ENCODE results near the gene CBX8. TPM values are rescaled to one million over a fixed set of nuclear protein-coding genes. Genes with fewer than 3 reads are reported as not detected.
A peak's percentile ranks its signal among the peaks of the same experiment; 100 is the strongest.

CBX8 gene
- total and polyA plus RNA-seq, 5 experiments from 2014 or later, result 0.13 to 2.4 (median 1.4) TPM

DNA sequence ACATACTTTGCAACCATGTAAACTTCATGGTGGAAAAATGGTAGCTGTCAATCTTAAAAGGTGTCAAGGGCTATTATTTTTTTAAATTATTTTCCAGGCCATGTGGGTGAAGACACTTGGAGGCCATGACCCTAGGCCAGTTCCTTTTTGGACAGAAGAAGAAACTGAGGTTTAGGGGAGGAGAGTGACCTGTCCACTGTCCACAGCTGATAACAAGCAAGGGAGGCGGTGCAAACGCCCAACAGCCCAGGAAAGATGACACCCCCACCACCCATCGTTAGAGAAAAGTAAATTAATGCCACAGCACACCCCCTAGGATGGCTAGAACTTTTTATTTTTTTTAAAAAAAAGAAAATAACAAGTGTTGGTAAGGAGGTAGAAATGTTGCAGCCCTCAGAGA is 46.9 kb downstream of the CBX8 start:
- ATAC-seq (no peak), DNase-seq (no peak)
- POLR2A ChIA-PET, result interaction anchor here (0.5 kb wide), 1 partner anchor 12 kb away, joined by 4 read pairs; no protein-coding TSS in a partner anchor
- Mint-ChIP-seq H3K4me1 (peaks cover 4 to 24% (median 20%) of the 10 kb centered on the region in 4 donors), H3K36me3 (no peaks in the 10 kb centered on the region), H3K27ac (no peak overlapping the region), H3K9me3 (no peaks in the 10 kb centered on the region), H3K27me3 (peaks cover 24 to 50% (median 44%) of the 10 kb centered on the region in 5 donors), H3K4me3 (no peak overlapping the region)

- Mint-ChIP-seq H3K9me3 (no peaks in the 10 kb centered on the region), H3K4me1 (peaks cover 4 to 24% (median 20%) of the 10 kb centered on the region in 4 donors), H3K4me3 (no peak overlapping the region), H3K36me3 (no peaks in the 10 kb centered on the region), H3K27me3 (peaks cover 24 to 46% (median 44%) of the 10 kb centered on the region in 5 donors), H3K27ac (no peak overlapping the region)
- no peak for ATAC-seq
- no peak for DNase-seq
- POLR2A ChIA-PET, result interaction anchor here (0.5 kb wide), 1 partner anchor 12 kb away, joined by 4 read pairs; no protein-coding TSS in a partner anchor
These were observed 47.6 kb downstream of the CBX8 start for GRCh38 chr17:79749156-79749815.

- peak in 1 of 2 donors; percentile 7 for ATAC-seq
- Mint-ChIP-seq H3K4me3 (peak overlapping the region in 3 of 10 donors; percentile 9 to 77 (median 11)), H3K27me3 (peaks cover 24 to 44% (median 41%) of the 10 kb centered on the region in 5 donors), H3K4me1 (peaks cover 4 to 24% (median 20%) of the 10 kb centered on the region in 4 donors), H3K36me3 (no peaks in the 10 kb centered on the region), H3K9me3 (no peaks in the 10 kb centered on the region), H3K27ac (no peak overlapping the region)
- no peak for DNase-seq
- POLR2A ChIA-PET, result no interaction called here
These were observed 48.4 kb downstream of the CBX8 start for GRCh38 chr17:79748295-79749099.

DNA sequence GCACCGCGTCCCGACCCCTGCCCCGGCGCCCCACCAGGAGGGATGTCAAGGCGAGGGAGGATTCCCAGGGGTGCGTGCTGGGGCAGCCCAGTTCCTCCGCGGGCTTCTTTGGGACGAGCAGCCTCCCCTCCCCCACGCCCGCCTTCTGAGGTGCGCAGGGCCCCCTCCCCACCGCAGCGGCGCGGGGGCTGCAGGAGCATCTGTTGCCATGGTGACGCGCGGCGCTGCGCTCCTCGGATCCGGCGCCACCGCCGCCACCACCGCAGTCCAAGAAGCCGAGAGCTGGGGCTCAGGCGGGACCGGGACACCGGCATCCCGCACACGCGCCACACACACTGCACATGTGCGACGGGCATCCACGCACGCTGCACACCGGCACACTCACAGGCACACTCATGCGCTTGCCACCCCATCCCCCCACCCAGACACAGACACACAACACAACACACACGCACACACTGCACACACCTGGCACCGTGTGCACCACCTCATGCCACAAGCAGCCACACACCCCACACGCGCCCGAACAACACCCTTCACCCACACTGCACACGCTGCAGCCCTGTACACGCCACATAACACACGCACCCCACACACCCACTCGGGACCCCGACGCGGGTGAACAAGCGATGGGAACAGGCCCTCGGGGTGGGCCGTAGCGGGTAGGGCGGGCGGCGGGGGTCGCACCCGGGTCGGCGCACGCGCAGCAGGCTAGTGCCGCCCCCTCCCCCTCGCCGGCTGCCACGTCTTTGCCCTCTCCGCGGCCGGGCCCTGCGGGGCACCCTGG is 49.2 kb downstream of the CBX8 start:
- Mint-ChIP-seq H3K27ac (no peak overlapping the region), H3K9me3 (no peaks in the 10 kb centered on the region), H3K4me1 (peaks cover 4 to 24% (median 20%) of the 10 kb centered on the region in 4 donors), H3K36me3 (no peaks in the 10 kb centered on the region), H3K4me3 (peak overlapping the region; percentile 25 to 77 (median 54)), H3K27me3 (peaks cover 24 to 44% (median 41%) of the 10 kb centered on the region in 5 donors)
- DNase-seq (peak in 3 of 10 donors; percentile 23 to 26 (median 24)), ATAC-seq (peak; percentile 38 to 42)
- POLR2A ChIA-PET, result no interaction called here

- peaks cover 5 to 26% (median 20%) of the 10 kb centered on the region in 4 donors for H3K4me1 Mint-ChIP-seq
- POLR2A ChIA-PET, result no interaction called here
- H3K27ac Mint-ChIP-seq, result peak overlapping the region in 1 of 10 donors; percentile 24
- no peaks in the 10 kb centered on the region for H3K36me3 Mint-ChIP-seq
- ATAC-seq (no peak), DNase-seq (no peak)
- peaks cover 24 to 44% (median 41%) of the 10 kb centered on the region in 5 donors for H3K27me3 Mint-ChIP-seq
- peak overlapping the region in 8 of 10 donors; percentile 24 to 77 (median 46) for H3K4me3 Mint-ChIP-seq
- H3K9me3 Mint-ChIP-seq, result no peaks in the 10 kb centered on the region
These were observed 49.9 kb downstream of the CBX8 start for GRCh38 chr17:79746889-79747507.

DNA sequence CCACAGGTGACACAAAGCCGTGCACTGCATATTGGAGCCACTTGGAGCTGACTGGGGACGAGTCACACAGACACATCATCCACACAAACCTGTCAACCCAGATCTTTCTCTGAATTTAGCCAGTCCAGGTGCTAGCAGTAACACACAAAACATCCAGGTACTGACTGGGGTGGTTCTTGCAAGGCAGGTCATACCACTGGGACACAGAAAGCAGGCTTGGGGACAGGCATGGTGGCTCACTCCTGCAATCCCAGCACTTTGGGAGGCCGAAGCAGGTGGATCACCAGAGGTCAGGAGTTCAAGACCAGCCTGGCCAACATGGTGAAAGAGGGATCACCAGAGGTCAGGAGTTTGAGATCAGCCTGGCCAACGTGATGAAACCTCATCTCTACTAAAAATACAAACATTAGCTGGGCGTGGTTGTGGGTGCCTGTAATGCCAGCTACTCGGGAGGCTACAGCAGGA is 51.2 kb downstream of the CBX8 start:
- H3K27ac Mint-ChIP-seq, result peak overlapping the region in 4 of 10 donors; percentile 5 to 70 (median 56)
- ATAC-seq (no peak), DNase-seq (no peak)
- peaks cover 5 to 26% (median 20%) of the 10 kb centered on the region in 4 donors for H3K4me1 Mint-ChIP-seq
- H3K27me3 Mint-ChIP-seq, result peaks cover 14 to 37% (median 29%) of the 10 kb centered on the region in 5 donors
- peak overlapping the region in 8 of 10 donors; percentile 32 to 73 (median 56) for H3K4me3 Mint-ChIP-seq
- no peaks in the 10 kb centered on the region for H3K36me3 Mint-ChIP-seq
- POLR2A ChIA-PET, result interaction anchor here (0.5 to 0.8 kb wide), 2 partner anchors 49 to 251 kb away, joined by 3 read pairs; no protein-coding TSS in a partner anchor
- no peaks in the 10 kb centered on the region for H3K9me3 Mint-ChIP-seq

GRCh38 chr17:79743614-79744013 is 53.3 kb downstream of the CBX8 start:
- Mint-ChIP-seq H3K4me3 (no peak overlapping the region), H3K27me3 (peaks cover 16 to 48% (median 29%) of the 10 kb centered on the region in 5 donors), H3K9me3 (no peaks in the 10 kb centered on the region), H3K27ac (no peak overlapping the region), H3K4me1 (peaks cover 7 to 29% (median 20%) of the 10 kb centered on the region in 4 donors), H3K36me3 (no peaks in the 10 kb centered on the region)
- ATAC-seq (no peak), DNase-seq (no peak)
- POLR2A ChIA-PET, result no interaction called here

GRCh38 chr17:79742951-79743476 is 53.9 kb downstream of the CBX8 start:
- Mint-ChIP-seq H3K4me1 (peaks cover 7 to 29% (median 20%) of the 10 kb centered on the region in 4 donors), H3K9me3 (no peaks in the 10 kb centered on the region), H3K36me3 (no peaks in the 10 kb centered on the region), H3K27ac (no peak overlapping the region), H3K4me3 (no peak overlapping the region), H3K27me3 (peaks cover 16 to 50% (median 31%) of the 10 kb centered on the region in 5 donors)
- POLR2A ChIA-PET, result no interaction called here
- no peak for DNase-seq
- no peak for ATAC-seq

GRCh38 chr17:79742589-79742918 is 54.3 kb downstream of the CBX8 start:
- POLR2A ChIA-PET, result interaction anchor here (1.0 kb wide), 1 partner anchor 232 kb away, joined by 3 read pairs; no protein-coding TSS in a partner anchor
- no peak overlapping the region for H3K27ac Mint-ChIP-seq
- H3K27me3 Mint-ChIP-seq, result peaks cover 13 to 49% (median 27%) of the 10 kb centered on the region in 5 donors
- peaks cover 3 to 26% (median 15%) of the 10 kb centered on the region in 4 donors for H3K4me1 Mint-ChIP-seq
- no peaks in the 10 kb centered on the region for H3K9me3 Mint-ChIP-seq
- H3K4me3 Mint-ChIP-seq, result no peak overlapping the region
- no peaks in the 10 kb centered on the region for H3K36me3 Mint-ChIP-seq
- no peak for ATAC-seq
- DNase-seq, result no peak

Measured in naive thymus-derived CD8-positive, alpha-beta T cell (primary cell).